ENCODE measurements around the gene EPG5.

- no peak for TF ChIP-seq NFIC (IDR thresholded peaks at IDR 0.05; ENCODE audit: low read depth, low read length)
- TF ChIP-seq DPF2 (IDR thresholded peaks at IDR 0.05): no peak
- TF ChIP-seq SMC3 (IDR thresholded peaks at IDR 0.05; ENCODE audit: borderline replicate concordance, low read length): no peak
- TF ChIP-seq ZBTB33 (IDR thresholded peaks at IDR 0.05): no peak
Observed at GRCh38 chr18:45834306-45834705, 132.8 kb downstream of the EPG5 start.
